NCI-H128 (cell line): Measurements from ENCODE around the gene ZFYVE28.

Experiments used
- DNase-seq: peaks from one replicate; lab custom pipeline; 2025; ENCODE audit not compliant: unreplicated experiment; lab: John Stamatoyannopoulos, UW

Gene ZFYVE28

GRCh38 chr4:2334826-2335728 lies 83.4 kb downstream of the ZFYVE28 start:
- no peak for DNase-seq

DNA sequence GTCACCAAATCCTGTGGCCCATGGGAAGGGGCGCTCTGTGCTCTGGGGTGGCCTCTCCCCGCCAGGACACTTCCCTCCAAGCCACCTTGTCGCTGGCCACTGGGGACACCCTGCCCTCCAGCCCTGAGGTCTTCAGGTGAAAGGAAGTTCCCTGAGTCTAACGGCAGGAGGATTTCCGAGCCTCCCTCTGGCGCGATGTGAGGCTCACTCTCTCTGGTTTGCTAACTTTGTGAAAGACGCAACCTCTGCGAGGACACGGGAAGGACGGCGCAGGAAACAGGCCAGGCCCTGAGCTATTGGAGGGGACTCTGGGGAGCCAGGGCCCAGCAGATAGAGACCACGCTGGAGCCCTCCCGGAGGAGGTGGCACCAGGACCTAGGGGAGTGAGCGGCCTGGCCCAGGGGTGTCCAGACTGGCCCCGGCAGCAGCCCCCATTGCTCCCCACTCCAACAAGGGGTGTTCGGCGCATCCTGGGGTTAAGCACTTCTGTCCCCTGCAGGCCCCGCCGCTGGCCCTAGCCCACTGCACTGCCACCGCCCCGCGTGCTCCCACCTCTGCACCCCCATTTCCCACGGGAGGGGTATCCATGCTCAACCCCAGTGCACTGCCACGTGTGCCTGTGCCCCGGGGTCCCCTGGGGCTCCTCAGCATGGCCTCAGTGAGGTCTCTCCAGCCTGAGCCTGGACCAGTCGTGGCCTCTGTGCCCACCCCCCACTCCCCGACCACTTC lies 84.4 kb downstream of the ZFYVE28 start:
- DNase-seq = no peak

DNA sequence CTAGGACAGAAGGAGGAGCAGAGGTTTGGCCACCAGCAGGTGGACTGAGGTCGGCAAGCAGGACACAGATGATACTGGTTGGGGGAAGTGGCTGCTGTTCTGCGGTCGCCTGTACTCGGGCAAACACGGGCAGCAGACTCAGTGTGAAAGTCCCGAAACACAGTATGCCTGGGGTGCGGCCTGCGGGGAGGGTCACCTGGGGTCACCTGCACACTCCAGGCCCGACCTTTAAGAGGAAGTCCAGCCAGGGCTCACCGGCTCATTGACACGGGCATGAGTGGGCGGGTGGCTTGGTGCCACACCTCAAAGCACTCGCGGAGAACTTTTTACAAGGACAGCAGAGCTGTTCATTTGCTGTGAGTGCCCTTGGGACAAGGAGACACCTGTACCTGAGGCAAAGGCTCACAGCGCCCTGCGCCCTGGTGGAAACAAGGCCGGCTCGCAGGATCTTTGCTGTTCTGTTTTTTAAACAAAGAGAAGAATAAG lies 85.0 kb downstream of the ZFYVE28 start:
- DNase-seq = no peak

GRCh38 chr4:2332976-2333319 lies 85.5 kb downstream of the ZFYVE28 start:
- DNase-seq = no peak

DNA sequence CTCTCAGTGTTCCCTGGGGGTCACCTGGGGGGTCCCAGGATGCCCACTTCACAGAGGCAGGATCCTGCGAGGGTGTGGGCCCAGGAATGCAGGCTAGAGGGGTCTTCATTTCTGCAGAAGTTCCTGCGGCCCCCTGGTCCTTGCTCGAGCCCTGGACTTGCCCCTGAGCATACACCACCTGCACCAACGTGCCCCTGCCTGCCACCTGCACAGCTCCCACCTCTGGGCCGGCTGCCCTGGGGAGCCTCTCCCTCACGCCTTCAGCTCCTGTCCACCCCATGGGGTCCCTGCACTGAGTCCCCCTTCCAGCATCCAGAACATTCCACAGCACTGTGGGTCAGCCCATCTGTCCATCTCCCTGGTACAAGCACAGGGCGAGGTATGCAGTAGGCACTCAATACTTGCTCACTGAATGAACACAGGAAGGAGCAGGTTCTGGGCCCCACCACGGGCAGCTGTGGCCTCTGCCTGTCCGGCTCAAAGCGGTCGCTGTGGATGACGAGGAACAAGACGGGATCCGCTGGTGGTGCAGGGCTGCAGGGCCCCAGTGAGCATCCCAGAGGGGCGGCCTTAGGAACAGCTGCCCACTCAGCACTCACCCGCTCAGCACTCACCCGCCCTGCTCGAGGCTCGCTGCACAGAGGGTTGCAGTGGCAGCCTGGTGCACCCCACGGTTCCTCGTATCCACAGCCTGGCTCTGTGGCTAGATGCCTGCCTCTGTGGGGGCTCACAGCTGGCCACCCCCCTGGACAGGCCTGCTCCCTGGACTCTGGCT lies 86.1 kb downstream of the ZFYVE28 start:
- no peak for DNase-seq

- no peak for DNase-seq
Measured at GRCh38 chr4:2331519-2332200, 86.8 kb downstream of the ZFYVE28 start.

- DNase-seq = no peak
Measured at GRCh38 chr4:2331043-2331420, 87.4 kb downstream of the ZFYVE28 start.

DNA sequence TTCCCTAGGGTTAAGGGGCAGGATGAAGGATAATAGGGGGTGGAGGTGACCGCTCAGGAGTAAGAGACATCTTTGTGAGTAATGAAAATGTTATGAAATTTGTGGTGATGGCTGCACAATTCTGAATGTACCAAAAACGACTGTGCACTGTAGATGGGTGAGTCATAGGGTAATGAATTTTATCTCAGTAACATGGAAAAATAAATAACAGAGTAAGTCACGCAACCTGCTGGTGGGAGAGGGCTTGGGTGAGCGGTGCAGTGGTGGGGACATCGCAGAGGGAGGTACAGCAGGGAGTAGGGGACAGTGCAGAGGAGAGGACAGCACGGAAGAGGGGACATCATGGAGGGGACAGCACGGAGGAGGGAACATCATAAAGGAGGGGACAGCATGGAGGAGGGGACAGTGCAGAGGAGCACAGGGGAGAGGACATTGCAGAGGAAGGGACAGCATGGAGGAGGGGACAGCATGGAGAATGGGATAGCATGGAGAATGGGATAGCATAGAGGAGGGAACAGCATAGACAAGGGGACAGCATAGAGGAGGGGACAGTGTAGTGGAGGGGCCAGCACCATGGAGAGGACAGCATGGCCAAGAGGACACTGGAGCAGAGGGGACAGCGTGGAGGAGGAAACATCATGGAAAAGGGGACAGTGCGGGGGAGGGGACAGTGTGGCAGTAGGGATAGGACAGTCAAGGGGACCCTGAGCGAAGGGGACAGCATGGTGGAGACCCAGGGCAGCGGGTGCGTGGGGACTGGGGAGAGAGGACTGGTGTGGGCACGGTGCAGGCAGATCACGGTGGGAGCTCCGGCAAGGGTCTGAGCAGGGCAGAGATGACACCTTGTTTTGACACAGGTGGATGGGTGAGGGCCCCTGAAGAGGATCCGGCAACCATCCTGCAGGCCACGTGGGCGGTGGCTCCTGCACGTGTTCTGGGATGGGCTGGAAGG lies 88.1 kb downstream of the ZFYVE28 start:
- DNase-seq = no peak

- no peak for DNase-seq
Measured at GRCh38 chr4:2327579-2327978, 90.9 kb downstream of the ZFYVE28 start.

DNA sequence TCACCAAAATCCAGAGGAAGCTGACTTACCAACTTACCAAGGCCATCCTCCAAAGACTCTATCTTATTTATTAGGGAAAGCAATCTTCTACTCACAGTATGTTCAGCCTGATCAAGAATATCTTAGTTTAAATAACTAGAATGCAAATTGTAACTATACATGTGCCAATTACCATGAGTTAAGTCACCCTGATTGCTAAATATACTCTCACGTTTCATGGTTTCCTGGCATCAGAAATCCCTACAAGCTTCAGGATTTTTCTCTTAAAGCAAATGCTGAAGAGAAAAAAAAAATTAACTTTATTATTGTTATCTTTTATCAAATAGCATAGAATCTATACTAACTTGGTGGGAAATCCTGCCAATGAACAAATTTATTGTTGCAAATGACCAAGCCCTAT lies 93.6 kb downstream of the ZFYVE28 start:
- no peak for DNase-seq

GRCh38 chr4:2322841-2323240 lies 95.6 kb downstream of the ZFYVE28 start:
- DNase-seq = no peak

GRCh38 chr4:2322227-2322626 lies 96.2 kb downstream of the ZFYVE28 start:
- DNase-seq = no peak

DNA sequence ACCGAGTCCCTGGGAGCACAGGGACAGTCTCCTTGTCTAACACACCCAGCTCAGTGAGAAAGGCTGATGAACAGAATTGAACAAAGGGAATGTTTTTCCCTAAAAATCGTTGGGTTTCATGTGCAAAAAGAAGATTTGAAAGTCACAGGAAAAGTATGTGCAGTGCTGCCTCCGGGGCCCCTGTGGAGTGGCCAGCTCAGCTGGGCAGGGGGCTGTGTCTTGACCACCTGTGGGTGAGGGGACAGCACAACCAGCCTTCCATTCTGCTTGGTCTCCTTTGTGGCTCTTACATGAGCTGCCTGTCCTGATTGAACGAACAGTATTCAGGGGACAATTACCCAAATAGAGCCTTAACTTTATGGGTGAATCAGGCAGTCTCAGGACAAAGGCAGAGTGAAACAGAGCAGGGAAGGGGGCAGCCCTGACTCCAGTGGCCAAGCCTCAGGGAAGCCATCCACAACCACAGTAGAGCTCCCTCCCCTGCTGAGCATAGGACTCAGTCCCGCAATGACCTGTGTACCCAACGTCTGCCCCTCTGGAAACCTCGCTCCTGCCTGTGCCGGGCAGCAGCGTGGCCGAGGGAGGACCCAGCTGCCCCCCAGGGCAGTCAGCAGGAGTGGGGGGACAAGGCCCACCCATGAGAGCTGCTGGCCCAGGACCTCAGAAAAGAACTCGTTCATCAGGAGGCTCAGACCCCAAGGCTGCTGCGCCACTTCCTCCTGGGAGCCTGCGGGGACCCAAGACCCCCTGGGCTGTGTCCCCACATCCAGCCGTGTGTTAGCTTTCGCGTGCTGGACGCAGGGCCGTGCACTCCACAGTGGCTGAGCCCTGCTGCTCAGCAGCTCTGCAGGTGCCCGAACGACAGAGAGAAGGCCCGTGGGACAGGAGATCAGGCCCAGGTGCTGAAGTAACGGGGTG lies 96.9 kb downstream of the ZFYVE28 start:
- DNase-seq = no peak

- no peak for DNase-seq
Measured at GRCh38 chr4:2320746-2321145, 97.7 kb downstream of the ZFYVE28 start.

DNA sequence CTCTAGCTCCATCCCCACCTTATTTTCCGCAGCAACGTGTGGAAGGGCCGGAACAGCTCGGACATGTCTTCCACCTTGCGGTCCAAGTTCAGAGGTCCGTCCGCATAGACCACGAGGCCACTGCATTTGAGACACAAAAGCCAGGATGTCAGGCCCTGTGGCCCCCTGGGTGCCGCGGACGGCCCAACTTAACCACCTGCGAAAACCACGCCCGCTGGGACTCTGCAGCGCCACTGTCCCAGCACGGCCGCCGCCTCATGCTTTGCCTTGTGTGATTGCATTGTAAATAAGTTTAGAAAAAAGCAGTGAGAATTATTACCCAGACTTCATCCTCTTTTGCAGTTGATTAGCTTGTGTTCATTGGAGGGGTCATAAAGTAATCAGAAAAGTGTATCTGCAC lies 98.3 kb downstream of the ZFYVE28 start:
- DNase-seq = no peak

GRCh38 chr4:2318885-2319284 lies 99.6 kb downstream of the ZFYVE28 start:
- DNase-seq = no peak

DNA sequence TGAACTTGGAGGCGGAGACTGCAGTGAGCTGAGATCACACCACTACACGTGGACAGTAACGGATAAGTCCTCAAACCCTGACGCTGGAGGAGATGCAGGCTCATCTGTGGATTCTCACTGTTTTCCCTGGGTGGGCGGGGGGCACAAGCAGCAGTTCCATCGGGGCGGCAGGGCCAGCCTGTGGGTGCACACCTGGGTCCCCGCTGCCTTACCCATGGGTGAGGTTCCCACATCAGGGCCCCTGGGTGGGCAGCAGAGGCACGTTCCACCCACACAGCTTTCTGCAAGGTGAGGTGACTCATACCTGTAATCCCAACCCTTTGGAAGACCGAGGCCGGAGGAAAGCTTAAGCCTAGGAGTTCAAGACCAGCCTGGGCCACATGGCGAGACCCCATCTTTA lies 100.0 kb downstream of the ZFYVE28 start:
- DNase-seq = no peak

DNA sequence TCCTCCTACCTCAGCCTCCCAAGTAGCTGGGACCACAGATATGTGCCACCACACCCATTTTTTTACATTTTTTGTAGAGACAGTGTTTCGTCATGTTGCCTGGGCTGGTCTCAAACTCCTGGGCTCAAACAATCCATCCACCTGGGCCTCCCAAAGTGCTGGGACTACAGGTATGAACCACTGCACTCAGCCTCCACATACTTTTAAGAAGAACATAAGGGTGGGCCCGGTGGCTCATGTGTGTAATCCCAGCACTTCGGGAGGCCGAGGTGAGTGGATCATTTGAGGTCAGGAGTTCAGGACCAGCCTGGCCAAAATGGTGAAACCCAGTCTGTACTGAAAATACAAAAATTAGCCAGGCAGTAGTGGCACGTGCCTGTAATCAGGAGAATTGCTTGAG lies 105.1 kb downstream of the ZFYVE28 start:
- no peak for DNase-seq
